Measurements from ENCODE around the gene GBP2.

GBP2 gene

GRCh38 chr1:89095737-89096136 is 30.2 kb downstream of the GBP2 start:
- CTCF ChIA-PET = no interaction called here
- H3K4me1 ChIP-seq (ENCODE audit: control insufficient read depth, insufficient read depth, low read length) = no peaks in the 10 kb centered on the region
- POLR2A ChIA-PET = no interaction called here
- H3K27ac ChIP-seq (ENCODE audit: extremely low read depth, low read depth, low read length) = no peak overlapping the region
- H3K36me3 ChIP-seq (ENCODE audit: control insufficient read depth in 2 of 2, insufficient read depth in 1 of 2, low read length in 2 of 2) = no peaks in the 10 kb centered on the region
- no peak overlapping the region for H3K4me3 ChIP-seq (ENCODE audit: low read depth, low read length)
- 0 out of 2 replicates have a peak, but pooled peaks have one; percentile 27 for TF ChIP-seq ZNF280D (tag by site-specific recombination; IDR thresholded peaks at IDR 0.05)
- TF ChIP-seq SETDB1 (IDR thresholded peaks at IDR 0.05; ENCODE audit: insufficient read length, low read length) = peak; percentile 58
- TF ChIP-seq ZBTB8A (tag by site-specific recombination; IDR thresholded peaks at IDR 0.05) = no peak
- H3K9me3 ChIP-seq (ENCODE audit: control insufficient read depth, insufficient read depth, low read depth, low read length) = no peaks in the 10 kb centered on the region

DNA sequence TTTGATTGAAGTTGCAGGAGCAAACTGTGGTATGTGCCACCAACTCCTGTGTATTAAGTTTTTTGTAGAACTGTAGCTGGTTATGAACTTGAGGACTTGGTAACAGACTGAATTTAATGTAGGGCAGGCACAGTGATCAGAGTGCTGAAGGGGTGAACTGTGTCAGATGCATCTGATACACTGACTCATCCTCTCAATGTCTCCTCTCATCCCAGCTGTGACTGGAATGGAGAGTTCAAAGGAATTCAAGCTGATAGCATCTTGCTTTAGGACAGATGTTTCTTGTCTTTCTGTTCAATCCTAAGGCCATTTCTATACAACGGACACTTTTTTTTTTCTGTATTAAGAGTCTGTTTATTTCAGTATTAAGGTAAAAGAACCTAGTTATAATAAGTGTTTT is 36.0 kb downstream of the GBP2 start:
- ChIA-PET POLR2A (no interaction called here), CTCF (no interaction called here)
- Histone ChIP-seq H3K4me3 (ENCODE audit: low read depth, low read length) (no peak overlapping the region), H3K36me3 (ENCODE audit: control insufficient read depth in 2 of 2, insufficient read depth in 1 of 2, low read length in 2 of 2) (no peaks in the 10 kb centered on the region), H3K9me3 (ENCODE audit: control insufficient read depth, insufficient read depth, low read depth, low read length) (no peaks in the 10 kb centered on the region), H3K27ac (ENCODE audit: extremely low read depth, low read depth, low read length) (no peak overlapping the region), H3K4me1 (ENCODE audit: control insufficient read depth, insufficient read depth, low read length) (no peaks in the 10 kb centered on the region)
- TF ChIP-seq ZNF223 (tag by site-specific recombination; IDR thresholded peaks at IDR 0.05) (no peak), ZNF121 (tag by site-specific recombination; IDR thresholded peaks at IDR 0.05) (no peak), KLF9 (tag by site-specific recombination; IDR thresholded peaks at IDR 0.05; ENCODE audit: low read depth) (no peak), ZNF558 (tag by site-specific recombination; IDR thresholded peaks at IDR 0.05) (no peak)

DNA sequence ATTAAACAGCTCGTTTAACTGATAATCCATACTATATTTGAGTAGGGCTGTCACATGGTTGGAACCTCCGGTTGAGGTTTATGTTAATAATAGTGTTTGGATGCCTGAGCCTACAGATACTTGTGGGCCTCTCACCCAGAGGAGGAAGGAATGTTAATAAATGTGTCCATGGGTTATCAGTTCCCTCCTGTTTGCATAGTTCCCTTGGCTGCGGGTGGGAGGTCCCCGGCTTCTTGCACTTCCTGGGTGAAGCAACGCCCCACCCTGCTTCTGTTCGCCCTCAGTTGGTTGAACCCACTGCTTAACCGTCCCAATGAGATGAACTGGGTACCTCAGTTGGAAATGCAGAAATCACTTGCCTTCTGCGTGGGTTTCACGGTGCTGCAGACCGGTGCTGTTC is 37.3 kb downstream of the GBP2 start:
- H3K36me3 ChIP-seq (ENCODE audit: control insufficient read depth in 2 of 2, insufficient read depth in 1 of 2, low read length in 2 of 2) = no peaks in the 10 kb centered on the region
- H3K4me1 ChIP-seq (ENCODE audit: control insufficient read depth, insufficient read depth, low read length) = no peaks in the 10 kb centered on the region
- no peaks in the 10 kb centered on the region for H3K9me3 ChIP-seq (ENCODE audit: control insufficient read depth, insufficient read depth, low read depth, low read length)
- H3K4me3 ChIP-seq (ENCODE audit: low read depth, low read length) = no peak overlapping the region
- H3K27ac ChIP-seq (ENCODE audit: extremely low read depth, low read depth, low read length) = no peak overlapping the region
- ChIA-PET CTCF (no interaction called here), POLR2A (no interaction called here)
- TF ChIP-seq GFI1B (tag by site-specific recombination; IDR thresholded peaks at IDR 0.05) (no peak), REPIN1 (tag by site-specific recombination; IDR thresholded peaks at IDR 0.05; ENCODE audit: low read depth) (no peak), ZNF513 (tag by site-specific recombination; IDR thresholded peaks at IDR 0.05) (no peak), MEIS1 (CRISPR knock-in tag; IDR thresholded peaks at IDR 0.05; ENCODE audit: borderline replicate concordance) (no peak), ZNF558 (tag by site-specific recombination; IDR thresholded peaks at IDR 0.05) (no peak), TRIM28 (IDR thresholded peaks at IDR 0.05; ENCODE audit: borderline replicate concordance, low read length) (no peak), ZBTB7A (tag by site-specific recombination; IDR thresholded peaks at IDR 0.05; ENCODE audit: low read depth) (no peak), ZNF510 (tag by site-specific recombination; IDR thresholded peaks at IDR 0.05; ENCODE audit: insufficient replicate concordance) (no peak), ZFP69B (tag by site-specific recombination; IDR thresholded peaks at IDR 0.05) (no peak), ZNF140 (tag by site-specific recombination; IDR thresholded peaks at IDR 0.05) (no peak), ZFP37 (tag by site-specific recombination; IDR thresholded peaks at IDR 0.05) (no peak), ZNF10 (tag by site-specific recombination; IDR thresholded peaks at IDR 0.05) (no peak), ZBTB44 (tag by site-specific recombination; IDR thresholded peaks at IDR 0.05) (no peak)
- TF ChIP-seq, protein P1, sequence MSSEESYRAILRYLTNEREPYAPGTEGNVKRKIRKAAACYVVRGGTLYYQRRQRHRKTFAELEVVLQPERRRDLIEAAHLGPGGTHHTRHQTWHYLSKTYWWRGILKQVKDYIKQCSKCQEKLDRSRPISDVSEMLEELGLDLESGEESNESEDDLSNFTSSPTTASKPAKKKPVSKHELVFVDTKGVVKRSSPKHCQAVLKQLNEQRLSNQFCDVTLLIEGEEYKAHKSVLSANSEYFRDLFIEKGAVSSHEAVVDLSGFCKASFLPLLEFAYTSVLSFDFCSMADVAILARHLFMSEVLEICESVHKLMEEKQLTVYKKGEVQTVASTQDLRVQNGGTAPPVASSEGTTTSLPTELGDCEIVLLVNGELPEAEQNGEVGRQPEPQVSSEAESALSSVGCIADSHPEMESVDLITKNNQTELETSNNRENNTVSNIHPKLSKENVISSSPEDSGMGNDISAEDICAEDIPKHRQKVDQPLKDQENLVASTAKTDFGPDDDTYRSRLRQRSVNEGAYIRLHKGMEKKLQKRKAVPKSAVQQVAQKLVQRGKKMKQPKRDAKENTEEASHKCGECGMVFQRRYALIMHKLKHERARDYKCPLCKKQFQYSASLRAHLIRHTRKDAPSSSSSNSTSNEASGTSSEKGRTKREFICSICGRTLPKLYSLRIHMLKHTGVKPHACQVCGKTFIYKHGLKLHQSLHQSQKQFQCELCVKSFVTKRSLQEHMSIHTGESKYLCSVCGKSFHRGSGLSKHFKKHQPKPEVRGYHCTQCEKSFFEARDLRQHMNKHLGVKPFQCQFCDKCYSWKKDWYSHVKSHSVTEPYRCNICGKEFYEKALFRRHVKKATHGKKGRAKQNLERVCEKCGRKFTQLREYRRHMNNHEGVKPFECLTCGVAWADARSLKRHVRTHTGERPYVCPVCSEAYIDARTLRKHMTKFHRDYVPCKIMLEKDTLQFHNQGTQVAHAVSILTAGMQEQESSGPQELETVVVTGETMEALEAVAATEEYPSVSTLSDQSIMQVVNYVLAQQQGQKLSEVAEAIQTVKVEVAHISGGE (tag by site-specific recombination; conservative IDR thresholded peaks at IDR 0.05; ENCODE audit: low read depth) = no peak
- TF ChIP-seq, protein P2, sequence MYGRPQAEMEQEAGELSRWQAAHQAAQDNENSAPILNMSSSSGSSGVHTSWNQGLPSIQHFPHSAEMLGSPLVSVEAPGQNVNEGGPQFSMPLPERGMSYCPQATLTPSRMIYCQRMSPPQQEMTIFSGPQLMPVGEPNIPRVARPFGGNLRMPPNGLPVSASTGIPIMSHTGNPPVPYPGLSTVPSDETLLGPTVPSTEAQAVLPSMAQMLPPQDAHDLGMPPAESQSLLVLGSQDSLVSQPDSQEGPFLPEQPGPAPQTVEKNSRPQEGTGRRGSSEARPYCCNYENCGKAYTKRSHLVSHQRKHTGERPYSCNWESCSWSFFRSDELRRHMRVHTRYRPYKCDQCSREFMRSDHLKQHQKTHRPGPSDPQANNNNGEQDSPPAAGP (tag by site-specific recombination; IDR thresholded peaks at IDR 0.05) = no peak
